ENCODE data around the gene PMEPA1.

The PMEPA1 gene

DNA sequence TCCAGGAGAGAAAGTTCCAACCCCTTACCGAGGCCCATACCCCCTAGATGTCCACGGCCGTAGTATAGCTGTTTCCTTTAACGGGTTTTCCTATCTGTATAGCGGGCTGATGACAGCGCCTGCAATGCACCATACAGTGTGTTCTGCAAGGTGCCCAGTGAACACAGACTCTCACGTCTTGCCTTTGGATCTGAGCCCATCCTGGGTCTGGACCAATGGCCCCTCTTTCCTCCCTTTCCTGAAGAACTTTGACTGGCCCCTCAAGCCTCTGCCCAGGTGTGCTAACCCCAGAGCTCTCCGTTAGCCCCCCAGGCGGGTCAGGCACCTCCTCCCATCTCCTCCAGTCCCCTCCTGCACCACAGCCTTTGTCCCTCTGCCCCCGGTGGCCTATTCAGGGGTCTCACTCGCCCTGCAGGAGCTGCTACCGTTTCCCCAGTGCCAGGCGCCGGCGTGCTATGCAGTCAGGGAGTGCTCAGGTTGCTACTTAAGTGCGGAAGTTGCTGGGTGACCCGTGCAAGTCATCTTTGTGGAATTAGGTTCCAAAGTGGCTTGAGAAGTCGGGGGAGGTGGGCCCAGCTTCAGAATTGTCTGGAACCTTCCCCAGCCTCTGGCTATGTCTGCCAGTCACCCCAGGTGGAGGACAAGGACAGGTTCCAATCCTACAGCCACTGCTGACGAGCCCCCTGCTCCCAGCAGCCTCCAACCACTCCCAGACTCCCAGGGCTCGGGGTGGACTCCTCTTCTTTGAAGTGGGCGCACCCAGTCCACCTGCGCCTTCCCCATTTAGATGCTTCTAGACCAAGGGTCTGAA, 54.6 kb downstream of the PMEPA1 start:
- H3K4me3 ChIP-seq (ENCODE audit: low read depth, low read length), result no peak overlapping the region
- no peaks in the 10 kb centered on the region for H3K9me3 ChIP-seq (ENCODE audit: control insufficient read depth, low read length)
- no peaks in the 10 kb centered on the region for H3K79me2 ChIP-seq
- H3K4me1 ChIP-seq, result no peaks in the 10 kb centered on the region
- H3K9ac ChIP-seq, result no peak overlapping the region
- no peak overlapping the region for H3K4me2 ChIP-seq (ENCODE audit: low read length)
- H3K27me3 ChIP-seq (ENCODE audit: control insufficient read depth, insufficient read depth, low read length), result no peaks in the 10 kb centered on the region
- H3K36me3 ChIP-seq (ENCODE audit: control insufficient read depth, insufficient read depth, low read length), result no peaks in the 10 kb centered on the region
- TF ChIP-seq, protein P1, sequence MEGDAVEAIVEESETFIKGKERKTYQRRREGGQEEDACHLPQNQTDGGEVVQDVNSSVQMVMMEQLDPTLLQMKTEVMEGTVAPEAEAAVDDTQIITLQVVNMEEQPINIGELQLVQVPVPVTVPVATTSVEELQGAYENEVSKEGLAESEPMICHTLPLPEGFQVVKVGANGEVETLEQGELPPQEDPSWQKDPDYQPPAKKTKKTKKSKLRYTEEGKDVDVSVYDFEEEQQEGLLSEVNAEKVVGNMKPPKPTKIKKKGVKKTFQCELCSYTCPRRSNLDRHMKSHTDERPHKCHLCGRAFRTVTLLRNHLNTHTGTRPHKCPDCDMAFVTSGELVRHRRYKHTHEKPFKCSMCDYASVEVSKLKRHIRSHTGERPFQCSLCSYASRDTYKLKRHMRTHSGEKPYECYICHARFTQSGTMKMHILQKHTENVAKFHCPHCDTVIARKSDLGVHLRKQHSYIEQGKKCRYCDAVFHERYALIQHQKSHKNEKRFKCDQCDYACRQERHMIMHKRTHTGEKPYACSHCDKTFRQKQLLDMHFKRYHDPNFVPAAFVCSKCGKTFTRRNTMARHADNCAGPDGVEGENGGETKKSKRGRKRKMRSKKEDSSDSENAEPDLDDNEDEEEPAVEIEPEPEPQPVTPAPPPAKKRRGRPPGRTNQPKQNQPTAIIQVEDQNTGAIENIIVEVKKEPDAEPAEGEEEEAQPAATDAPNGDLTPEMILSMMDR (IDR thresholded peaks at IDR 0.05), result no peak
- H2AFZ ChIP-seq, result no peak overlapping the region
- H3K27ac ChIP-seq, result no peak overlapping the region

DNA sequence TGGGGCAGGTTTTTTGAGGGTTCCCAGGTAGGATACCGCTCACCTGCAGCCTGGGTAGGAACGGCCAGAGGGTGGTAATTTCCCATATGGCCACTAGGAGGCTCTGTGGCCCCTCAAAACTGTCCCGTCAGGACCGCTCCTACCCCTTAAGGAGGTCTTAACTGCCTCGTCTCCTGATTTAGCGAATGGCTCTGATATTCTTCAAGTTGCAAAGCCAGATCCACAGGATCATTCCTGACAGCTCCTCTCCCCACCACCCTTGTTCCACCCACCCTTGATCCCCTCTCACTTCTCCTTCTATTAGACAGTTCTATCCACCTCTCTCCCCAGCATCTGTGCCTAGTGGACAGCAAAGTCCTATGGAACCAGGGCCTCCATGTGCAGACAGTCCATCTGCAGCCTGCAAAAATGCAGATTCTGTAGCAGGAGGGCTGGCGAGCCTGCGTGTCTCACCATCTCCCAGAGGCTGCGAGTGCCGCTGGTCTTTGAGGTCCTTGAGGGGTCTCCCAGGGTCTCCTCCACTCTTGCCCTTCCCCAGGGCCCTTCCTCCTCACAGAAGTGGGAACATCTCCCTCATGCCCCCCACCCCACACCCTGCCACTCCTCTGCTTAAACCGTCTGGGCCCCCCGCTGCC, 55.3 kb downstream of the PMEPA1 start:
- no peaks in the 10 kb centered on the region for H3K27me3 ChIP-seq (ENCODE audit: control insufficient read depth, insufficient read depth, low read length)
- H3K9me3 ChIP-seq (ENCODE audit: control insufficient read depth, low read length), result no peaks in the 10 kb centered on the region
- no peaks in the 10 kb centered on the region for H3K36me3 ChIP-seq (ENCODE audit: control insufficient read depth, insufficient read depth, low read length)
- H3K27ac ChIP-seq, result no peak overlapping the region
- no peak overlapping the region for H3K4me3 ChIP-seq (ENCODE audit: low read depth, low read length)
- H3K79me2 ChIP-seq, result no peaks in the 10 kb centered on the region
- H3K9ac ChIP-seq, result no peak overlapping the region
- H2AFZ ChIP-seq, result no peak overlapping the region
- H3K4me2 ChIP-seq (ENCODE audit: low read length), result no peak overlapping the region
- no peaks in the 10 kb centered on the region for H3K4me1 ChIP-seq
- TF ChIP-seq, protein P1 (IDR thresholded peaks at IDR 0.05), result peak; percentile 87

DNA sequence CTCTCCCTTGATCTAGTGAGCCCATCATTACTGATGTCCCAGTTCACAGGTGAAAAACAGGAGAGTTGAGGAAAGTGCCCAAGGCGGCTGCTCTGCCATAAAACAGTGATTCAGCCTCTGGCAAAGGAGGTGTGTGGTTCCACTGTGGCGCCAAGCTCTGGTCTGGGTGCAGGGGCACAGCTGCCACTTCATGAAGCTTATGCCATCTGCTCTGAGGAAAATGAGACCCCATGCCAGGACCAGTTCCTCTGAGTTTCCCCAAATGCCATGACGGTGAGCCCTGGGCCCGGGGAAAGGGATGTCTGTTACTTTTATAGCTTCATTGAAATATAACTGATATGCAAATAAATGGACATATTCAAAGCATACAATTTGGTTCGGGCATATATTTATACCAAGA, 55.9 kb downstream of the PMEPA1 start:
- Histone ChIP-seq H3K9me3 (ENCODE audit: control insufficient read depth, low read length) (no peaks in the 10 kb centered on the region), H3K27ac (no peak overlapping the region), H3K36me3 (ENCODE audit: control insufficient read depth, insufficient read depth, low read length) (no peaks in the 10 kb centered on the region), H3K79me2 (no peaks in the 10 kb centered on the region), H3K4me2 (ENCODE audit: low read length) (no peak overlapping the region), H3K4me1 (no peaks in the 10 kb centered on the region), H2AFZ (no peak overlapping the region), H3K27me3 (ENCODE audit: control insufficient read depth, insufficient read depth, low read length) (no peaks in the 10 kb centered on the region), H3K9ac (no peak overlapping the region), H3K4me3 (ENCODE audit: low read depth, low read length) (no peak overlapping the region)
- TF ChIP-seq, protein P1 (IDR thresholded peaks at IDR 0.05), result no peak

DNA sequence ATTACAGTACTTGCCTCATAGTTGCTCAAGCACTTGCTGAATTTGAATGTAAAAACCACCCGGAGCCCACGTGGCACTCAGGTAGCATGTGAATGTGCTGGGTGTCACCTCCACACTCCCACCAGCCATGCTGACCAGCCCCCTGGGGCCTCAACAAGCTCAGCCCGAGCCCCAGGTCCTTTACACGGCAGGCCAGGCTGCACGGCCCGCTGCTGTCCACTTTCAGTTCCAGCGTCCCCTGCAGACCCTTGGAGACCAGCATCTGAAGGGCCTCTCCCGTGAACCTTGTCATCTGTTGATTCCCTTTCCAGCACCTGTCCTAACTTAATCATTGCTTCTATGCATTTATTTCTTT, 56.3 kb downstream of the PMEPA1 start:
- H3K9me3 ChIP-seq (ENCODE audit: control insufficient read depth, low read length), result no peaks in the 10 kb centered on the region
- no peaks in the 10 kb centered on the region for H3K4me1 ChIP-seq
- no peaks in the 10 kb centered on the region for H3K79me2 ChIP-seq
- TF ChIP-seq, protein P1 (IDR thresholded peaks at IDR 0.05), result no peak
- H3K27me3 ChIP-seq (ENCODE audit: control insufficient read depth, insufficient read depth, low read length), result no peaks in the 10 kb centered on the region
- no peaks in the 10 kb centered on the region for H3K36me3 ChIP-seq (ENCODE audit: control insufficient read depth, insufficient read depth, low read length)
- no peak overlapping the region for H3K27ac ChIP-seq
- no peak overlapping the region for H2AFZ ChIP-seq
- no peak overlapping the region for H3K9ac ChIP-seq
- no peak overlapping the region for H3K4me3 ChIP-seq (ENCODE audit: low read depth, low read length)
- H3K4me2 ChIP-seq (ENCODE audit: low read length), result no peak overlapping the region
